HFFc6 (cell line): ENCODE measurements around the gene B4GALT3. TPM values are rescaled to one million over a fixed set of nuclear protein-coding genes. Genes with fewer than 3 reads are reported as not detected.
A peak's percentile ranks its signal among the peaks of the same experiment; 100 is the strongest.

ENCODE experiments used
- DNase-seq: peaks from one replicate; pipeline ENCODE4 v3.0.0-alpha.2; 2018
- H3K27ac Mint-ChIP-seq: 2 replicates; pipeline ENCODE4 v1.8.0; 2020; ENCODE audit warnings: mild to moderate bottlenecking, mixed read lengths
- H3K27me3 Mint-ChIP-seq: 2 replicates; pipeline ENCODE4 v1.8.0; 2021; ENCODE audit warnings: mild to moderate bottlenecking, moderate library complexity, mixed read lengths; ENCODE audit not compliant: insufficient read depth
- H3K36me3 Mint-ChIP-seq: 2 replicates; pipeline ENCODE4 v1.8.0; 2021; ENCODE audit warnings: low read depth, mixed read lengths
- H3K4me1 Mint-ChIP-seq: 2 replicates; pipeline ENCODE4 v1.8.0; 2020; ENCODE audit warnings: low read depth, mixed read lengths
- H3K4me3 Mint-ChIP-seq: 2 replicates; pipeline ENCODE4 v1.8.0; 2020; ENCODE audit warnings: mild to moderate bottlenecking, moderate library complexity, mixed read lengths
- H3K9me3 Mint-ChIP-seq: 2 replicates; pipeline ENCODE4 v1.8.0; 2020; ENCODE audit warnings: mild to moderate bottlenecking, mixed read lengths
- CTCF ChIP-seq: fragments of 200-600 bp; sonication (generic); IDR thresholded peaks from 2 replicates; pipeline ENCODE4 v1.5.0; 2021; ENCODE audit warnings: antibody characterized with exemption, mild to moderate bottlenecking
- total RNA-seq, 6 experiments: library from RNA; stranded (reverse); fragmentation: NEBNext Ultra II Directional; extraction: Animal tissue kit (Norgen Biotek cat#: 25700); gene quantifications; 2 replicates in 1 of 6; 3 replicates in 5 of 6; pipeline ENCODE4 v1.2.3, GENCODE V29; 2021

The B4GALT3 gene
- total RNA-seq, 6 experiments from 2014 or later = 31.0 to 38.2 (median 35.4) TPM

- H3K4me1 Mint-ChIP-seq = peaks cover 42% of the 10 kb centered on the region
- peaks cover 6% of the 10 kb centered on the region; the same call in 1 of the 2 replicates for H3K36me3 Mint-ChIP-seq
- H3K27ac Mint-ChIP-seq = peak overlapping the region; percentile 100
- no peak for DNase-seq
- H3K4me3 Mint-ChIP-seq = no peak overlapping the region
- H3K9me3 Mint-ChIP-seq = no peaks in the 10 kb centered on the region
- no peak for TF ChIP-seq CTCF
- H3K27me3 Mint-ChIP-seq = no peaks in the 10 kb centered on the region; the same call in none of the 2 replicates
Measured at GRCh38 chr1:161163793-161164192, 13.5 kb downstream of the B4GALT3 start.

DNA sequence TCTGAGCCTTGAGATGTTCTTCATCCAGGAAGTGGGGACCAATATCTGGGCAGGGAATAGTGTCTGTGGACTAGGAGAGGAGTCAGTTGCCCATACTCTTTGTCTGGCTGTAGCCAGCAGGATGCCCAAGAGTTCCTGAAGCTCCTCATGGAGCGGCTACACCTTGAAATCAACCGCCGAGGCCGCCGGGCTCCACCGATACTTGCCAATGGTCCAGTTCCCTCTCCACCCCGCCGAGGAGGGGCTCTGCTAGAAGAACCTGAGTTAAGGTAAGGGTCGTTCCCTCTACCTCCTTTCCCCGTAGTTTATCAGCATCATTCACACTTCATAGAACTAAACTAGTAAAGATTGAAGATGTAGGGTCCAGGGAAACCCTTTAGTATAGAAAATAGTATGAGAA lies 14.5 kb downstream of the B4GALT3 start:
- H3K4me3 Mint-ChIP-seq = no peak overlapping the region

DNA sequence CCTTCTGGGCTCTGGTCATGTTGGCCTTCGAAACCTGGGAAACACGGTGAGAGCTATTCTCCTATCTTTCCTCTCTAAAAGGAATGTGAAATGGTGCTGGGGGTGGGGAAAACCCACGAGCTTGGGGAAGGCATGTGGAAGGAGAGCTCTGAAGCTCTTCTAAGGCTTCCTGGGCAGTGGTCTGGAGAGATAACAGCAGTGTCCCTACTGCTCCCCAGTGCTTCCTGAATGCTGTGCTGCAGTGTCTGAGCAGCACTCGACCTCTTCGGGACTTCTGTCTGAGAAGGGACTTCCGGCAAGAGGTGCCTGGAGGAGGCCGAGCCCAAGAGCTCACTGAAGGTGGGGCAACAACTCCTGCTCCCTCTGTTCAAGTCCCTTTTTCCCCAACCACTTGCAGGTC lies 15.3 kb downstream of the B4GALT3 start:
- Mint-ChIP-seq H3K36me3 (peaks cover 18% of the 10 kb centered on the region; the same call in 1 of the 2 replicates), H3K27me3 (no peaks in the 10 kb centered on the region; the same call in none of the 2 replicates), H3K4me1 (peaks cover 36% of the 10 kb centered on the region), H3K27ac (no peak overlapping the region; the same call in 1 of the 2 replicates), H3K4me3 (no peak overlapping the region), H3K9me3 (no peaks in the 10 kb centered on the region)
- TF ChIP-seq CTCF = no peak
- no peak for DNase-seq

More for the DNA sequence above, 14.5 kb downstream of the B4GALT3 start:
- Mint-ChIP-seq H3K4me1 (peaks cover 40% of the 10 kb centered on the region), H3K27ac (no peak overlapping the region), H3K9me3 (no peaks in the 10 kb centered on the region), H3K27me3 (no peaks in the 10 kb centered on the region; the same call in none of the 2 replicates), H3K36me3 (peaks cover 11% of the 10 kb centered on the region; the same call in 1 of the 2 replicates)
- no peak for TF ChIP-seq CTCF
- no peak for DNase-seq

GRCh38 chr1:161161652-161162051 lies 15.7 kb downstream of the B4GALT3 start:
- Mint-ChIP-seq H3K4me1 (peaks cover 34% of the 10 kb centered on the region), H3K4me3 (no peak overlapping the region), H3K27ac (no peak overlapping the region; the same call in 1 of the 2 replicates), H3K27me3 (no peaks in the 10 kb centered on the region; the same call in none of the 2 replicates), H3K9me3 (no peaks in the 10 kb centered on the region), H3K36me3 (peaks cover 21% of the 10 kb centered on the region; the same call in 1 of the 2 replicates)
- DNase-seq = no peak
- no peak for TF ChIP-seq CTCF

DNA sequence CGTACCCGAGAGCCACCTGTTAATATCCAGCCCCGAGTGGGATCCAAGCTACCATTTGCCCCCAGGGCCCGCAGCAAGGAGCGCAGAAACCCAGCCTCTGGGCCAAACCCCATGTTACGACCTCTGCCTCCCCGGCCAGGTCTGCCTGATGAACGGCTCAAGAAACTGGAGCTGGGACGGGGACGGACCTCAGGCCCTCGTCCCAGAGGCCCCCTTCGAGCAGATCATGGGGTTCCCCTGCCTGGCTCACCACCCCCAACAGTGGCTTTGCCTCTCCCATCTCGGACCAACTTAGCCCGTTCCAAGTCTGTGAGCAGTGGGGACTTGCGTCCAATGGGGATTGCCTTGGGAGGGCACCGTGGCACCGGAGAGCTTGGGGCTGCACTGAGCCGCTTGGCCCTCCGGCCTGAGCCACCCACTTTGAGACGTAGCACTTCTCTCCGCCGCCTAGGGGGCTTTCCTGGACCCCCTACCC lies 16.6 kb downstream of the B4GALT3 start:
- peaks cover 33% of the 10 kb centered on the region for H3K4me1 Mint-ChIP-seq
- no peak for TF ChIP-seq CTCF
- no peaks in the 10 kb centered on the region for H3K9me3 Mint-ChIP-seq
- H3K36me3 Mint-ChIP-seq = peaks cover 21% of the 10 kb centered on the region; the same call in 1 of the 2 replicates
- DNase-seq = no peak
- H3K27ac Mint-ChIP-seq = no peak overlapping the region
- H3K27me3 Mint-ChIP-seq = no peaks in the 10 kb centered on the region; the same call in 1 of the 2 replicates
- H3K4me3 Mint-ChIP-seq = peak overlapping the region; percentile 88
